K562 (cell line): Measurements from ENCODE around the gene POU3F3. TPM values are rescaled to one million over a fixed set of nuclear protein-coding genes. Genes with fewer than 3 reads are reported as not detected.

Experiments
- ATAC-seq: fragments of 200-7000 bp; cut with Tn5 transposase; 3 replicates; pipeline ENCODE4 v1.9.1; 2020; ENCODE audit warnings: moderate library complexity
- BruUV-seq: library from RNA; stranded (reverse); fragments of 400-500 nt; replicated peaks from 2 replicates; lab custom pipeline; 2021; lab: Mats Ljungman, UMichigan
- CTCF ChIA-PET: fragments of 300-600 bp; formaldehyde crosslinking; extraction: SDS; loops from one replicate; lab custom pipeline; 2021; ENCODE audit warnings: low intra/inter-chr PET ratio; lab: Yijun Ruan, JAX
- POLR2A ChIA-PET: fragments of 300-600, 350-650 bp; sonication (Branson Sonifier 250); formaldehyde crosslinking; extraction: SDS; loops from one replicate; lab custom pipeline; 2021; ENCODE audit warnings: antibody characterized with exemption, inconsistent platforms; lab: Yijun Ruan, JAX
- DNase-seq, 4 experiments: peaks; one replicate each; pipeline versions ENCODE4 v3.0.0 to v3.0.0-alpha.2; 2011 to 2018; ENCODE audit warnings: low spot score in 3 of 4, mixed read lengths in 3 of 4; ENCODE audit errors: extremely low read depth in 1 of 4
- FAIRE-seq: peaks from 2 replicates; lab custom pipeline; 2011; peaks lifted over from hg19 to GRCh38; lab: Jason Lieb, UNC
- H2AFZ ChIP-seq: 2 replicates; pipeline ENCODE4 v1.6.0; 2011; ENCODE audit warnings: low read depth, low read length, control low read depth, inconsistent platforms
- H3K27ac ChIP-seq: fragments of 200-600 bp; 3 replicates; pipeline ENCODE4 v1.8.0; 2011; ENCODE audit warnings: low read depth, mild to moderate bottlenecking, control low read depth, inconsistent platforms, low read length, moderate library complexity, mixed read lengths; ENCODE audit errors: extremely low read depth
- H3K27me3 ChIP-seq, 2 experiments: fragments of 300-600 bp in 1 of 2; 2 replicates in 1 of 2; 3 replicates in 1 of 2; pipeline versions ENCODE4 v1.6.0 to v1.8.0; 2011; ENCODE audit warnings: inconsistent platforms in 2 of 2, low read length in 2 of 2, mild to moderate bottlenecking in 1 of 2, mixed read lengths in 1 of 2, moderate library complexity in 1 of 2; ENCODE audit not compliant: control insufficient read depth in 2 of 2, insufficient read depth in 2 of 2
- H3K36me3 ChIP-seq: fragments of 300-600 bp; 3 replicates; pipeline ENCODE4 v1.8.0; 2011; ENCODE audit warnings: mild to moderate bottlenecking, low read length, inconsistent platforms; ENCODE audit not compliant: control insufficient read depth, insufficient read depth
- H3K4me1 ChIP-seq, 2 experiments: fragments of 200-600 bp in 1 of 2; replicated peaks in 1 of 2; 2 replicates in 1 of 2; 3 replicates in 1 of 2; pipeline versions ENCODE4 v1.5.1 to v1.8.0; 2011; ENCODE audit warnings: inconsistent platforms in 2 of 2, low read length in 2 of 2, mild to moderate bottlenecking in 1 of 2, mixed read lengths in 1 of 2, moderate library complexity in 1 of 2; ENCODE audit not compliant: control insufficient read depth in 2 of 2, insufficient read depth in 2 of 2
- H3K4me2 ChIP-seq: 2 replicates; pipeline ENCODE4 v1.6.1; 2011; ENCODE audit warnings: low read length, control low read depth, inconsistent platforms, mixed read lengths; ENCODE audit not compliant: insufficient read depth
- H3K4me3 ChIP-seq: fragments of 200-600 bp; sonication (generic), shearing (Covaris generic); 2 replicates; pipeline ENCODE4 v1.5.1; 2016; ENCODE audit warnings: control low read depth, inconsistent platforms
- H3K79me2 ChIP-seq: fragments of 200-600 bp; 3 replicates; pipeline ENCODE4 v1.8.0; 2011; ENCODE audit warnings: low read length, inconsistent platforms; ENCODE audit not compliant: control insufficient read depth, insufficient read depth
- H3K9ac ChIP-seq, 2 experiments: 2 replicates each; pipeline versions ENCODE4 v1.6.0 to v1.6.1; 2011; ENCODE audit warnings: low read depth in 2 of 2, low read length in 2 of 2, control low read depth in 1 of 2, inconsistent platforms in 1 of 2, mild to moderate bottlenecking in 1 of 2, mixed read lengths in 1 of 2; ENCODE audit not compliant: insufficient read depth in 1 of 2
- H3K9me1 ChIP-seq: one replicate; pipeline ENCODE4 v1.6.0; 2011; ENCODE audit warnings: inconsistent platforms, mild to moderate bottlenecking, low read length, moderate library complexity; ENCODE audit not compliant: control insufficient read depth, insufficient read depth
- H3K9me3 ChIP-seq: replicated peaks from 2 replicates; pipeline ENCODE4 v1.5.1; 2011; ENCODE audit warnings: low read depth, low read length, inconsistent platforms; ENCODE audit not compliant: control insufficient read depth, insufficient read depth
- H4K20me1 ChIP-seq: replicated peaks from 2 replicates; pipeline ENCODE4 v1.6.1; 2011; ENCODE audit warnings: low read length, inconsistent platforms, mixed read lengths; ENCODE audit not compliant: control insufficient read depth, insufficient read depth
- RFX1 ChIP-seq: fragments of 450-650 bp; IDR thresholded peaks from 2 replicates; pipeline ENCODE4 v1.6.1; 2016; ENCODE audit warnings: mild to moderate bottlenecking, moderate library complexity
- YY1 ChIP-seq, 3 experiments: IDR thresholded peaks; 2 replicates each; pipeline ENCODE4 v1.6.1; 2011; ENCODE audit warnings: low read length in 2 of 3, mild to moderate bottlenecking in 2 of 3, moderate library complexity in 2 of 3, borderline replicate concordance in 1 of 3, control low read depth in 1 of 3, low read depth in 1 of 3; ENCODE audit not compliant: insufficient read depth in 3 of 3, insufficient replicate concordance in 2 of 3, control insufficient read depth in 1 of 3, insufficient read length in 1 of 3; ENCODE audit errors: extremely low read depth in 1 of 3
- WGBS: fragments of 100-300 bp; shearing (Covaris generic); methylation state at CpG from one replicate; pipeline ENCODE4 v1.1.6; 2016; ENCODE audit warnings: low coverage, mixed read lengths; ENCODE audit not compliant: insufficient coverage; ENCODE audit errors: missing lambda C conversion rate; 5-methylcytosine and 5-hydroxymethylcytosine counted together
- in situ Hi-C: fragments of 300-500 bp; cut with MboI; formaldehyde crosslinking; loops from 4 replicates; pipeline ENCODE4 v1.15.0; 2018; ENCODE audit warnings: inconsistent platforms, mixed read lengths
- intact Hi-C: fragments of 100-400 bp; cut with micrococcal nuclease; formaldehyde crosslinking; loops from 2 replicates; pipeline ENCODE4 v1.14.2; 2022
- polyA plus RNA-seq, 8 experiments: library from polyadenylated mRNA; depleted of rRNA in 4 of 8; stranded (reverse) in 5 of 8; unstranded in 3 of 8; fragments of >200 nt; fragmentation: Nextera tagmentation in 2 of 8; fragmentation: Illumina TruSeq in 1 of 8; extraction: Ambion mirVana in 2 of 8; extraction: Trizol in 1 of 8; gene quantifications; 2 replicates each; pipeline versions ENCODE4 v1.2.1 to v1.2.3, GENCODE V29; 2011 to 2014; ENCODE audit warnings: inconsistent platforms in 1 of 8, missing spikeins in 1 of 8
- total RNA-seq, 7 experiments: library from RNA; depleted of rRNA in 6 of 7; stranded (reverse); fragments of >200 nt in 6 of 7; fragmentation: Illumina TruSeq in 2 of 7; extraction: Trizol in 2 of 7; gene quantifications; 2 replicates each; pipeline versions ENCODE4 v1.2.1 to v1.2.3, GENCODE V29; 2011 to 2021; ENCODE audit warnings: low replicate concordance in 1 of 7
- TF ChIP-seq, protein P1 (sequence below), 3 experiments: fragments of 200-800 bp in 1 of 3; sonication (Bioruptor generic) in 1 of 3; sonication (generic) in 1 of 3; formaldehyde crosslinking in 1 of 3; IDR thresholded peaks; 2 replicates each; pipeline versions ENCODE4 v1.6.1 to v1.8.0; 2016 to 2022; ENCODE audit warnings: mild to moderate bottlenecking in 2 of 3, missing compliant biosample characterization in 2 of 3, missing genetic modification characterization in 2 of 3, missing genetic modification reagents in 1 of 3
- TF ChIP-seq, protein P2 (sequence below), 2 experiments: IDR thresholded peaks in 1 of 2; conservative IDR thresholded peaks in 1 of 2; 2 replicates each; pipeline ENCODE4 v1.6.1; 2016; ENCODE audit warnings: low read depth in 2 of 2, mild to moderate bottlenecking in 1 of 2, missing compliant biosample characterization in 1 of 2, missing genetic modification characterization in 1 of 2, moderate library complexity in 1 of 2
- TF ChIP-seq, protein P3 (sequence below): fragments of 250-450 bp; sonication (Bioruptor Pico); IDR thresholded peaks from 2 replicates; pipeline ENCODE4 v1.4.0; 2020; ENCODE audit warnings: mild to moderate bottlenecking

The POU3F3 gene
- total and polyA plus RNA-seq, 9 of the 15 experiments (the other 6 are each of a cell fraction or from before 2014, with no cell fraction given): not detected

DNA sequence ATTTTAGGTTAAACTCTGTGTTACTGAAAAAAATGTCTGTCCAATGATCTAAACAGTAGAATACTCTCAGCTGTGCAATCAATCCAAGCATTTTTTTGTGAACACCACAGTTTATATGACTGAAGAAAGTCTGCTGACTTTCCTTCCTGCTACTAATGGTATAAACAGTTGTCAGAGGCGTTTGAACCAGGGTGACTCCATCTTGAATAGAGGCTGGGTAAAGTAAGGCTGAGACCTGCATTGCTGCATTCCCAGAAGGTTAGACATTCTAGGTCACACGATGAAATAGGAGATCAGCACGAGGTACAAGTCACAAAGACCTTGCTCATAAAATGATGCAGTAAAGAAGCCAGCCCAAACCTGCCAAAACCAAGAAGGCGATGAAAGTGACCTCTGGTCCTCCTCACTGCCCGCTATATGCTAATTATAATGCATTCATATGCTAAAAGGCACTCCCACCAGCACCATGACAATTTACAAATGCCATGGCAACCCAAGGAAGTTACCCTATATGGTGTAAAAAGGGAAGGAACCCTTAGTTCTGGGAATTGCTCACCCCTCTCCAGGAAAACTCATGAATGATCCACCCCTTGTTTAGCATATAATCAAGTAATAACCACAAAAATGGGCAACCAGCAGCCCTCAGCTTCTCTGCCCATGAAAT lies 31.3 kb downstream of the POU3F3 start:
- Histone ChIP-seq H2AFZ (no peak overlapping the region), H3K4me1 (no peaks in the 10 kb centered on the region; a peak in 1 of 5 replicates), H4K20me1 (no peaks in the 10 kb centered on the region), H3K9me1 (no peaks in the 10 kb centered on the region), H3K36me3 (no peaks in the 10 kb centered on the region), H3K79me2 (no peaks in the 10 kb centered on the region), H3K9ac (no peak overlapping the region), H3K9me3 (no peaks in the 10 kb centered on the region), H3K27ac (no peak overlapping the region), H3K4me2 (no peak overlapping the region), H3K27me3 (peaks cover 0 to 8% of the 10 kb centered on the region in 2 experiments; a peak in 3 of 5 replicates), H3K4me3 (no peak overlapping the region)
- CTCF ChIA-PET: no interaction called here
- 0% methylated on average over 5 of the region's 5 CpGs for WGBS
- intact Hi-C loops: no loop called here
- FAIRE-seq: no peak
- DNase-seq: no peak
- POLR2A ChIA-PET: no interaction called here
- peak; percentile 15; the same call in 1 of the 2 replicates for TF ChIP-seq RFX1
- TF ChIP-seq, protein P1, sequence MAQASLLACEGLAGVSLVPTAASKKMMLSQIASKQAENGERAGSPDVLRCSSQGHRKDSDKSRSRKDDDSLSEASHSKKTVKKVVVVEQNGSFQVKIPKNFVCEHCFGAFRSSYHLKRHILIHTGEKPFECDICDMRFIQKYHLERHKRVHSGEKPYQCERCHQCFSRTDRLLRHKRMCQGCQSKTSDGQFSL (CRISPR knock-in tag; IDR thresholded peaks at IDR 0.05): no peak
- TF ChIP-seq, protein P1 (tag; IDR thresholded peaks at IDR 0.05): no peak
- TF ChIP-seq, all 486 proteins: peak for 1
- BruUV-seq: no TSS peak
- in situ Hi-C loops: no loop called here
- ATAC-seq: no peak

DNA sequence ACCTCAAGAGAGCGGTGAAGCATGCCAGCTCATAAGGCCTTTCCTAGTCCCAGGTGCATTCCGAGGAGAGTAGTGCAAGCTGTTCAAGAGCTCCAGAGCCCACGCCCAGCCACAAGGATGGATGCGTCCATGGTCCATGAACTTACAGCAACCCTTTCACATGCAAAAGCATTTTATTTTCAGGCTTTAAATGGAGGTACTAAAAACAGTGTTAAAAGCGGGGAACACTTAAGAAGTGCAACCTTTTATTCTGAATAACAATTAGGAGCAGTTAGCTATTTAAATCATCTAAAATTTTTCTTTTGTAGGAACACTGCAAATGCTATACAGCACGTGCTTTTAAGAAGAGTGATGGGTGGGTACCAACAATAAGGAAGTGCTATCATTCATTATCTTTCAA lies 33.8 kb downstream of the POU3F3 start:
- Histone ChIP-seq H4K20me1 (no peaks in the 10 kb centered on the region), H2AFZ (no peak overlapping the region), H3K9ac (no peak overlapping the region), H3K9me3 (no peaks in the 10 kb centered on the region), H3K36me3 (no peaks in the 10 kb centered on the region), H3K27me3 (peaks cover 0 to 12% of the 10 kb centered on the region in 2 experiments; a peak in 3 of 5 replicates), H3K9me1 (no peaks in the 10 kb centered on the region), H3K4me2 (no peak overlapping the region), H3K79me2 (no peaks in the 10 kb centered on the region), H3K4me1 (no peaks in the 10 kb centered on the region; a peak in 1 of 5 replicates), H3K4me3 (no peak overlapping the region), H3K27ac (no peak overlapping the region)
- no TSS peak for BruUV-seq
- CTCF ChIA-PET: no interaction called here
- 2% methylated on average over 6 of the region's 6 CpGs for WGBS
- POLR2A ChIA-PET: no interaction called here
- intact Hi-C loops: no loop called here
- no peak for DNase-seq
- ATAC-seq: no peak
- no peak for FAIRE-seq
- in situ Hi-C loops: no loop called here
- TF ChIP-seq, protein P2, sequence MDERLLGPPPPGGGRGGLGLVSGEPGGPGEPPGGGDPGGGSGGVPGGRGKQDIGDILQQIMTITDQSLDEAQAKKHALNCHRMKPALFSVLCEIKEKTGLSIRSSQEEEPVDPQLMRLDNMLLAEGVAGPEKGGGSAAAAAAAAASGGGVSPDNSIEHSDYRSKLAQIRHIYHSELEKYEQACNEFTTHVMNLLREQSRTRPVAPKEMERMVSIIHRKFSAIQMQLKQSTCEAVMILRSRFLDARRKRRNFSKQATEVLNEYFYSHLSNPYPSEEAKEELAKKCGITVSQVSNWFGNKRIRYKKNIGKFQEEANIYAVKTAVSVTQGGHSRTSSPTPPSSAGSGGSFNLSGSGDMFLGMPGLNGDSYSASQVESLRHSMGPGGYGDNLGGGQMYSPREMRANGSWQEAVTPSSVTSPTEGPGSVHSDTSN (CRISPR knock-in tag; IDR thresholded peaks at IDR 0.05; ENCODE audit: low read depth): no peak
- TF ChIP-seq, protein P2 (tag; conservative IDR thresholded peaks at IDR 0.05; ENCODE audit: low read depth): no peak
- no peak for TF ChIP-seq YY1 (IDR thresholded peaks at IDR 0.05; ENCODE audit: borderline replicate concordance in 1 of 3, control insufficient read depth in 1 of 3, extremely low read depth in 1 of 3, insufficient read depth in 3 of 3, insufficient read length in 1 of 3, insufficient replicate concordance in 2 of 3, low read depth in 1 of 3, low read length in 2 of 3)
- TF ChIP-seq, protein P3, sequence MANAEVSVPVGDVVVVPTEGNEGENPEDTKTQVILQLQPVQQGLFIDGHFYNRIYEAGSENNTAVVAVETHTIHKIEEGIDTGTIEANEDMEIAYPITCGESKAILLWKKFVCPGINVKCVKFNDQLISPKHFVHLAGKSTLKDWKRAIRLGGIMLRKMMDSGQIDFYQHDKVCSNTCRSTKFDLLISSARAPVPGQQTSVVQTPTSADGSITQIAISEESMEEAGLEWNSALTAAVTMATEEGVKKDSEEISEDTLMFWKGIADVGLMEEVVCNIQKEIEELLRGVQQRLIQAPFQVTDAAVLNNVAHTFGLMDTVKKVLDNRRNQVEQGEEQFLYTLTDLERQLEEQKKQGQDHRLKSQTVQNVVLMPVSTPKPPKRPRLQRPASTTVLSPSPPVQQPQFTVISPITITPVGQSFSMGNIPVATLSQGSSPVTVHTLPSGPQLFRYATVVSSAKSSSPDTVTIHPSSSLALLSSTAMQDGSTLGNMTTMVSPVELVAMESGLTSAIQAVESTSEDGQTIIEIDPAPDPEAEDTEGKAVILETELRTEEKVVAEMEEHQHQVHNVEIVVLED (CRISPR knock-in tag): no peak
